GM18520 (cell line): ENCODE measurements around the gene MEAF6.

Experiments
- ATAC-seq: cut with Tn5 transposase; IDR thresholded peaks from one replicate; pipeline ENCODE4 v1.9.1; 2021; ENCODE audit not compliant: unreplicated experiment

The MEAF6 gene

GRCh38 chr1:37446874-37447273, 67.7 kb downstream of the MEAF6 start:
- no peak for ATAC-seq

- no peak for ATAC-seq
Measured at GRCh38 chr1:37442644-37443043, 71.9 kb downstream of the MEAF6 start.
